Heart left ventricle (tissue), 13 donors: ENCODE results near the gene KRTAP6-1.

ENCODE experiments used
- CTCF ChIP-seq, 12 donors: fragments of 200-600 bp; sonication (generic) in 4 of 12; IDR thresholded peaks; one replicate each; pipeline versions ENCODE4 v1.5.0 to v1.8.0; 2018 to 2022; ENCODE audit warnings: antibody characterized with exemption in 12 of 12, mild to moderate bottlenecking in 5 of 12
- POLR2A ChIP-seq, 2 donors: fragments of 450-650 bp; IDR thresholded peaks; one replicate each; pipeline ENCODE4 v1.6.1; 2017; ENCODE audit warnings: antibody characterized with exemption in 2 of 2, mild to moderate bottlenecking in 2 of 2, moderate library complexity in 2 of 2
- donor health status: ischemic (EF 13 %, LVEDD 7.1; RV severe dilation, severe dysfunction).
- donor health status: DM: no; HTN: yes; CAD: no.
- donor health status: DM: no; HTN: no; CAD: no.
- donor health status: ischemic (EF 25% LVEDD 6.9; RV normal size, moderate dysfunction).
- donor health status: ischemic (EF 25% LVEDD 5.7; RV mildly dilated, moderate dysfunction).
- donor health status: ischemic (EF 35%, LVEDD 5.7; RV mildly dilated, moderate dysfunction).
- donor health status: nonischemic (EF 11% LVEDD 7.7; RV severe dilation, severe dysfunction).
- donor health status: DM: yes; HTN: yes; CAD: no.
- donor health status: PGD.
- donor health status: ischemic (EF 29% LVEDD 5.4; RV normal size, mild dysfunction).
- donor health status: nonischemic (EF 23%, LVEDD 6.1; RV moderate dilation, normal function).

- TF ChIP-seq CTCF (IDR thresholded peaks at IDR 0.05) (no peak), POLR2A (IDR thresholded peaks at IDR 0.05) (no peak)
These were observed 1.6 kb downstream of the KRTAP6-1 start for GRCh38 chr21:30612132-30612531.
